Measurements from ENCODE around the gene TOMM70. TPM values are rescaled to one million over a fixed set of nuclear protein-coding genes. Genes with fewer than 3 reads are reported as not detected.

The TOMM70 gene
- total and polyA plus RNA-seq, 2 donors (not counting 3 experiments of a cell fraction or from before 2014, with no cell fraction given) = 7.6 to 32.3 TPM

DNA sequence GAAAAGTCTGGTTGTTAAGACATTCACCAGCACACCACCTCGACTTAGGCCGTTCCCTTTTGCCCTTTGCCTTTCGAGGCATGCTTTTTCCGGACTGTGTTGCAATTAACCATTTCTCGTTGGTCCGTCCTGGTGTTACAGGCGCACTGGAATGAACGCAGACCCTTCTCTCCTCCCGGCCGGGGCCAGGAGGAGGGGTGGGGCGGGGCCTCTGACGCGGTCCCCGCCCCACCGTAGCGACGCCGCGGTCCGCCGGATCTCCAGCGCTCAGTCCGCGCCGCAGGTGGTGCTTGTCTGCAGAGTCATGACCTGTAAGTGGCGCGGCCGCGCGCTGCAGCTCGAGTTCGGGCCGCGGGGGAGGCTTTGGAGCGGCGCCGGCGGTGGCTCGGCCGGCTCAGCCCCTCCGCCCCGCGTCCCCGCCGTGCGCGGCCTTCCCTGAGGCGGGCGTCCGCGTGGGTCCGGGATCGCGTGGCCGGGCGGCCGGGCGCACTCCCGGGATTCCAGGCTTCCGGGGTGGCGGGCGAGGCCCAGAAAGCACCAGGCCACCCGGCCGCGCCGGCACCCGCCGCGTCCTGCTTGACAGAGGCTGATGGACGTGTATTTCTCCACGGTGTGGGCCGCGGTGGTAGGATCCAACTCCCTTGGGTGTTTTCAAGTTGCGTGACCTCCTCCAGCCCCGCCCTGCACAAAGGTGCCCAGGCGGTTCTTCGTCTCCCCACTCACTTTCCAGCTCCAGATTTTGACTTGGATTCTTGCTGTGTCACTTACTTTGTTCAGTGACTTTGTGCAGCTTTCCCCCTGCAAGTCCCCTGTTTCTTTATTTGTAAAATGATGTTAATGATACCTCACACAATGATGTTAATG, 66.2 kb downstream of the TOMM70 start, which contains the start of gene NIT2:
Gene NIT2, plus strand, starts transcription at position 270 of the 864 bp plus-strand sequence. Its CDS starts 35 bp downstream, at position 305.
- BruUV-seq (replicated peaks) = TSS peak; percentile 45
- POLR2A ChIA-PET = no interaction called here
- Histone ChIP-seq H3K36me3 (ENCODE audit: control insufficient read depth in 2 of 2, extremely low read depth in 1 of 2, insufficient read depth in 2 of 2, low read length in 2 of 2) (no peaks in the 10 kb centered on the region), H3K4me1 (ENCODE audit: control insufficient read depth, extremely low read depth, insufficient read depth, low read length) (peaks cover 10% of the 10 kb centered on the region), H3K9ac (replicated peaks; ENCODE audit: extremely low read depth, insufficient read depth, low read length) (peak within 1 kb of the TSS; percentile 61), H3K4me2 (ENCODE audit: insufficient read depth, low read length) (peak within 1 kb of the TSS; percentile 78), H3K4me3 (replicated peaks in 1 of 3; ENCODE audit: insufficient read depth in 1 of 3, low read depth in 1 of 3, low read length in 3 of 3) (peak within 1 kb of the TSS; percentile 28 to 76 (median 60)), H3K9me1 (replicated peaks; ENCODE audit: control insufficient read depth, extremely low read depth, insufficient read depth, low read length) (no peaks in the 10 kb centered on the region), H4K20me1 (replicated peaks; ENCODE audit: control insufficient read depth, extremely low read depth, insufficient read depth, low read length) (no peaks in the 10 kb centered on the region), H3K27me3 (ENCODE audit: control insufficient read depth in 2 of 2, insufficient read depth in 2 of 2, low read length in 2 of 2) (no peaks in the 10 kb centered on the region), H3K79me2 (ENCODE audit: control insufficient read depth, insufficient read depth, low read length) (no peaks in the 10 kb centered on the region), H3K27ac (ENCODE audit: insufficient read depth, low read depth, low read length) (no peak within 1 kb of the TSS), H2AFZ (ENCODE audit: low read depth, low read length) (peak within 1 kb of the TSS; percentile 98), H3K9me3 (replicated peaks; ENCODE audit: control insufficient read depth, insufficient read depth, low read length) (no peaks in the 10 kb centered on the region)
- FAIRE-seq = peak; percentile 87
- DNase-seq (ENCODE audit: low read depth, low spot score) = peak; percentile 72
- intact Hi-C loops (cut with micrococcal nuclease) = loop anchor here (1.0 kb wide), 1 partner anchor 67 kb away; the partner anchor contains the start of genes LNP1 and TOMM70
- dilution Hi-C loops (cut with MboI; ENCODE audit: extremely low pct_ligation_motif_present, low sequenced_read_pairs) = no loop called here
- CTCF ChIA-PET = interaction anchor here (0.6 to 1.6 kb wide), 5 partner anchors 35 to 503 kb away, joined by 3 to 5 read pairs (median 3); no protein-coding TSS in a partner anchor
- TF ChIP-seq EZH2 (IDR thresholded peaks at IDR 0.05; ENCODE audit: borderline replicate concordance, low read depth, low read length, severe bottlenecking) (no peak), FOS (IDR thresholded peaks at IDR 0.05; ENCODE audit: borderline replicate concordance, insufficient read depth, low read length) (no peak), POLR2AphosphoS5 (IDR thresholded peaks at IDR 0.05; ENCODE audit: insufficient read depth, low read depth, low read length) (peak; percentile 88), CTCF (IDR thresholded peaks at IDR 0.05; ENCODE audit: extremely low read depth in 1 of 2, insufficient read depth in 1 of 2, low read depth in 1 of 2, low read length in 2 of 2) (no peak), MAX (IDR thresholded peaks at IDR 0.05; ENCODE audit: insufficient read depth, insufficient read length) (no peak), POLR2A (IDR thresholded peaks at IDR 0.05; ENCODE audit: low read depth, low read length) (peak; percentile 81), MYC (IDR thresholded peaks at IDR 0.05; ENCODE audit: low read depth, low read length) (no peak), JUN (IDR thresholded peaks at IDR 0.05; ENCODE audit: borderline replicate concordance, insufficient read depth, insufficient read length, low read depth) (no peak), GATA2 (IDR thresholded peaks at IDR 0.05; ENCODE audit: insufficient read depth, insufficient read length, low read depth, low read length) (no peak)

Data from endothelial cell of umbilical vein (primary cell).